WTC11 (cell line): ENCODE results near the gene RFWD3. TPM values are rescaled to one million over a fixed set of nuclear protein-coding genes. Genes with fewer than 3 reads are reported as not detected.

ENCODE experiments used
- ATAC-seq: fragments of 200-7000 bp; cut with Tn5 transposase; 2 replicates; pipeline ENCODE4 v1.10.0; 2021; ENCODE audit warnings: mild to moderate bottlenecking, moderate library complexity
- CTCF ChIA-PET: fragments of 300-600 bp; sonication (Branson Sonifier 250); formaldehyde crosslinking; loops from one replicate; lab custom pipeline; 2021; ENCODE audit warnings: antibody characterized with exemption; lab: Charles Lee
- POLR2A ChIA-PET: fragments of 350-600 bp; sonication (Branson Sonifier 250); formaldehyde crosslinking; loops from one replicate; lab custom pipeline; 2021; ENCODE audit warnings: antibody characterized with exemption; lab: Charles Lee
- DNase-seq: peaks from one replicate; pipeline ENCODE4 v3.0.0; 2021; ENCODE audit warnings: low spot score
- H3K27ac Mint-ChIP-seq: 2 replicates; pipeline ENCODE4 v1.8.0; 2021; ENCODE audit warnings: mixed read lengths
- H3K27me3 Mint-ChIP-seq: 2 replicates; pipeline ENCODE4 v1.8.0; 2021; ENCODE audit warnings: low read depth, mild to moderate bottlenecking, moderate library complexity, mixed read lengths
- H3K36me3 Mint-ChIP-seq: 2 replicates; pipeline ENCODE4 v1.8.0; 2021; ENCODE audit warnings: mixed read lengths
- H3K4me1 Mint-ChIP-seq: 2 replicates; pipeline ENCODE4 v1.8.0; 2022; ENCODE audit warnings: mixed read lengths
- H3K4me3 Mint-ChIP-seq: 2 replicates; pipeline ENCODE4 v1.8.0; 2021; ENCODE audit warnings: mild to moderate bottlenecking, moderate library complexity, mixed read lengths
- H3K9me3 Mint-ChIP-seq: 2 replicates; pipeline ENCODE4 v1.8.0; 2021; ENCODE audit warnings: mixed read lengths
- ATF1 ChIP-seq: sonication (generic); formaldehyde crosslinking; IDR thresholded peaks from 2 replicates; pipeline ENCODE4 v1.8.1; 2023; ENCODE audit warnings: mild to moderate bottlenecking, moderate library complexity, missing genetic modification reagents
- ATF2 ChIP-seq: sonication (generic); formaldehyde crosslinking; IDR thresholded peaks from 2 replicates; pipeline ENCODE4 v1.8.1; 2022; ENCODE audit warnings: low read depth, missing genetic modification reagents, borderline replicate concordance
- CDX4 ChIP-seq: fragments of 250-450 bp; sonication (Bioruptor Pico); IDR thresholded peaks from 2 replicates; pipeline ENCODE4 v1.9.0; 2021; ENCODE audit warnings: moderate library complexity, mild to moderate bottlenecking, inconsistent platforms, borderline replicate concordance
- FOXP1 ChIP-seq: sonication (generic); formaldehyde crosslinking; IDR thresholded peaks from 2 replicates; pipeline ENCODE4 v1.8.0; 2022; ENCODE audit warnings: missing genetic modification reagents, mild to moderate bottlenecking, moderate library complexity, borderline replicate concordance
- GABPB1 ChIP-seq: sonication (generic); formaldehyde crosslinking; IDR thresholded peaks from 2 replicates; pipeline ENCODE4 v1.8.1; 2023; ENCODE audit warnings: mild to moderate bottlenecking, missing genetic modification reagents
- OVOL2 ChIP-seq: fragments of 250-450 bp; sonication (Bioruptor Pico); IDR thresholded peaks from 2 replicates; pipeline ENCODE4 v1.9.0; 2021; ENCODE audit warnings: mild to moderate bottlenecking, borderline replicate concordance
- SMAD3 ChIP-seq: sonication (generic); formaldehyde crosslinking; IDR thresholded peaks from 2 replicates; pipeline ENCODE4 v1.8.0; 2022; ENCODE audit warnings: missing genetic modification reagents, mild to moderate bottlenecking, borderline replicate concordance
- ZNF416 ChIP-seq: fragments of 250-450 bp; sonication (Bioruptor Pico); IDR thresholded peaks from 2 replicates; pipeline ENCODE4 v1.9.0; 2021; ENCODE audit warnings: mild to moderate bottlenecking, inconsistent platforms
- total RNA-seq: library from RNA; stranded (reverse); gene quantifications from 3 replicates; pipeline ENCODE4 v1.2.3, GENCODE V29; 2021
- TF ChIP-seq, protein P1 (sequence below): fragments of 250-450 bp; sonication (Bioruptor Pico); conservative IDR thresholded peaks from 2 replicates; pipeline ENCODE4 v1.9.0; 2021; ENCODE audit warnings: mild to moderate bottlenecking
- TF ChIP-seq, protein P2 (sequence below): sonication (generic); formaldehyde crosslinking; IDR thresholded peaks from 2 replicates; pipeline ENCODE4 v1.8.1; 2022; ENCODE audit warnings: missing genetic modification reagents, borderline replicate concordance

Gene RFWD3
- total RNA-seq, 1 experiment from 2014 or later = 109 TPM

DNA sequence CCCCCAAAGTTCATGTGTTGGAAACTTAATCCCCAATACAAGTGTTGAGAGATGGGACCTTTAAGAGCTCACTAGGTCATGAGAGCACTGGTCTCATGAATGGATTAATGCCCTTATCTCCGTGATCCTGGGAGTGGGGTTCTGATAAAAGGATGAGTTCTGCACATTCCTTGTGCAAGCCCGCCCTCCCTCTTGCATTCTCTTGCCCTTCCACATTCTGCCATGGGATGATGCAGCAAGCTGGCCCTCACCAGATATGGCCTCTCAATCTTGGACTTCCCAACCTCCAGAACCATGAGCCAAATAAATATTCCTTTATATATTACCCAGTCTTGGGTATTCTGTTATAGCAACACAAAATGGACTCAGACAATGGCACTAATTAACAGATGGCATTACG is 73.8 kb downstream of the RFWD3 start:
- H3K4me1 Mint-ChIP-seq = peaks cover 12% of the 10 kb centered on the region
- CTCF ChIA-PET = interaction anchor here (0.6 kb wide), 1 partner anchor 606 kb away, joined by 3 read pairs; no protein-coding TSS in a partner anchor
- no peak for TF ChIP-seq GABPB1

GRCh38 chr16:74591876-74592650 is 74.6 kb downstream of the RFWD3 start:
- Mint-ChIP-seq H3K4me1 (peaks cover 17% of the 10 kb centered on the region), H3K27ac (peak overlapping the region; percentile 17; the same call in 1 of the 2 replicates), H3K27me3 (no peaks in the 10 kb centered on the region), H3K9me3 (no peaks in the 10 kb centered on the region), H3K4me3 (no peak overlapping the region), H3K36me3 (peaks cover 12% of the 10 kb centered on the region)
- CTCF ChIA-PET = no interaction called here
- POLR2A ChIA-PET = interaction anchor here (0.5 to 1.0 kb wide), 3 partner anchors 15 to 119 kb away, joined by 3 to 4 read pairs (median 3); partner anchors contain the start of gene GLG1
- TF ChIP-seq FOXP1 (no peak), SMAD3 (no peak), CDX4 (CRISPR knock-in tag) (no peak), OVOL2 (CRISPR knock-in tag) (no peak)
- TF ChIP-seq, protein P1, sequence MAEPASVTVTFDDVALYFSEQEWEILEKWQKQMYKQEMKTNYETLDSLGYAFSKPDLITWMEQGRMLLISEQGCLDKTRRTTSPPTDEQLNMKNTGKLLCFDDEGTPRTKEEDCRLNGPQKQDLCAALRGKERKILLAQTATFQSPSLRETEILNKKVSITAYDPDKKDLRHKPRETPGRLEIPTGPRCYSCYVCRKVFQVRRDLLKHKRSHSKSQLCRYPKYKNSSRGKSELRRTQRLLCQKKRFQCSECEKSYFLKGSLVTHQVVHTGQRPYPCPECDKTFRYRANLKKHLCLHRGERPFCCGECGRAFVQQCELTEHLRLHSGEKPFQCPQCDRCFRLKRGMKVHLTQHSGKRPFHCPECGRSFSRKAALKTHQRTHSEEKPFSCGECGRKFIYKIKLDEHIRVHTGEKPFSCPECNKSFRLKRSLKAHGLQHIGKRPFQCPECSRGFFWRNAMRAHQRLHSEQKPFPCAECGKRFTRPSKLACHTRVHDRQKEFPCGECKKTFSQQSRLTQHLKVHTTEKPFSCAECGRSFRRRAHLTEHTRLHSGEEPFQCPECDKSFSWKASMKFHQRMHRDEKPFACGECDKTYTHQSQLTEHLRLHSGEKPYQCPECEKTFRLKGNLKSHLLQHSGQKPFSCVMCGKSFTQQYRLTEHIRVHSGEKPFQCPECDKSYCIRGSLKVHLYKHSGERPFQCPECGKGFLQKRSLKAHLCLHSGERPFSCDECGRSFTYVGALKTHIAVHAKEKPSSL (CRISPR knock-in tag) = no peak
- DNase-seq (no peak), ATAC-seq (no peak)

More for the DNA sequence above, 73.8 kb downstream of the RFWD3 start:
- Mint-ChIP-seq H3K36me3 (peaks cover 12% of the 10 kb centered on the region), H3K27ac (no peak overlapping the region; the same call in 1 of the 2 replicates), H3K9me3 (no peaks in the 10 kb centered on the region), H3K4me3 (no peak overlapping the region), H3K27me3 (no peaks in the 10 kb centered on the region)
- POLR2A ChIA-PET = interaction anchor here (0.6 to 1.0 kb wide), 2 partner anchors 14 to 85 kb away, joined by 3 to 5 read pairs; partner anchors contain the start of gene GLG1
- ATAC-seq (no peak), DNase-seq (no peak)

- POLR2A ChIA-PET = no interaction called here
- H3K27me3 Mint-ChIP-seq = no peaks in the 10 kb centered on the region
- CTCF ChIA-PET = no interaction called here
- H3K9me3 Mint-ChIP-seq = no peaks in the 10 kb centered on the region
- TF ChIP-seq ATF1 (no peak), ZNF416 (no peak)
- DNase-seq (no peak), ATAC-seq (no peak)
- peaks cover 26% of the 10 kb centered on the region for H3K4me1 Mint-ChIP-seq
- H3K36me3 Mint-ChIP-seq = no peaks in the 10 kb centered on the region
- peak overlapping the region; percentile 64; the same call in 1 of the 2 replicates for H3K27ac Mint-ChIP-seq
- no peak overlapping the region for H3K4me3 Mint-ChIP-seq
These were observed 79.7 kb downstream of the RFWD3 start for GRCh38 chr16:74586948-74587347.

DNA sequence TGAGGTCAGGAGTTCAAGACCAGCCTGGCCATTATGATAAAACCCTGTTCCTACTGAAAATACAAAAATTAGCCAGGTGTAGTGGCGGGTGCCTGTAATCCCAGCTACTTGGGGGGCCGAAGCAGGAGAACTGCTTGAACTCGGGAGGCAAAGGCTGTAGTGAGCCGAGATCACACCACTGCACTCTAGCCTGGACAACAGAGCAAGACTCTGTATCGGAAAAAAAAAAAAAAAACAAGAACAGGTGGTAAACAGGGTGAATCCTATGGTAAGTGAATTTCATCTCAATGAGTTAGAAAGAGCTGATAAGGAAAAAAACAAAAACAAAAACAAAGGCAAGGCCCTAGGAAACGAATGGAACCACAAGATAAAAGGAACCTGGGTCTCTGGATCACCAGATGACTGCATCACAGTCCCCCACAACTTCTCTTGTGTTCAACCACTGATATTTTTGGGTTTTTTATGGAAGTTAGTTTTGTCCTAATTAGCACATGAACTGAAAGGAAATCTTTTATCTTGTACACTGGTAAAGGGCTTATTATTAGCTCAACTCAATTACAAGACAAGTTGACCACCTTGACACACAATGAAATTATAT is 80.7 kb downstream of the RFWD3 start:
- POLR2A ChIA-PET = interaction anchor here (0.6 kb wide), 1 partner anchor 17 kb away, joined by 3 read pairs; no protein-coding TSS in a partner anchor
- Mint-ChIP-seq H3K27ac (no peak overlapping the region), H3K9me3 (no peaks in the 10 kb centered on the region), H3K36me3 (no peaks in the 10 kb centered on the region), H3K27me3 (no peaks in the 10 kb centered on the region), H3K4me1 (peaks cover 26% of the 10 kb centered on the region), H3K4me3 (no peak overlapping the region)
- ATAC-seq (no peak), DNase-seq (no peak)
- TF ChIP-seq ATF1 (no peak), SMAD3 (no peak), ATF2 (CRISPR knock-in tag) (no peak)
- TF ChIP-seq, protein P2, sequence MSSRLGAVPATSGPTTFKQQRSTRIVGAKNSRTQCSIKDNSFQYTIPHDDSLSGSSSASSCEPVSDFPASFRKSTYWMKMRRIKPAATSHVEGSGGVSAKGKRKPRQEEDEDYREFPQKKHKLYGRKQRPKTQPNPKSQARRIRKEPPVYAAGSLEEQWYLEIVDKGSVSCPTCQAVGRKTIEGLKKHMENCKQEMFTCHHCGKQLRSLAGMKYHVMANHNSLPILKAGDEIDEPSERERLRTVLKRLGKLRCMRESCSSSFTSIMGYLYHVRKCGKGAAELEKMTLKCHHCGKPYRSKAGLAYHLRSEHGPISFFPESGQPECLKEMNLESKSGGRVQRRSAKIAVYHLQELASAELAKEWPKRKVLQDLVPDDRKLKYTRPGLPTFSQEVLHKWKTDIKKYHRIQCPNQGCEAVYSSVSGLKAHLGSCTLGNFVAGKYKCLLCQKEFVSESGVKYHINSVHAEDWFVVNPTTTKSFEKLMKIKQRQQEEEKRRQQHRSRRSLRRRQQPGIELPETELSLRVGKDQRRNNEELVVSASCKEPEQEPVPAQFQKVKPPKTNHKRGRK (CRISPR knock-in tag) = no peak
- CTCF ChIA-PET = no interaction called here
